Panc1 (cell line): Measurements from ENCODE around the gene OTOG. TPM values are rescaled to one million over a fixed set of nuclear protein-coding genes. Genes with fewer than 3 reads are reported as not detected.

ENCODE experiments used
- ATAC-seq: fragments of 200-7000 bp; cut with Tn5 transposase; 2 replicates; pipeline ENCODE4 v1.9.1; 2020; ENCODE audit warnings: mild to moderate bottlenecking, moderate library complexity
- BruUV-seq: library from RNA; stranded (reverse); fragments of 400-500 nt; replicated peaks from 2 replicates; lab custom pipeline; 2021; lab: Mats Ljungman, UMichigan
- CTCF ChIA-PET: fragments of 300-600 bp; sonication (Branson Sonifier 250); formaldehyde crosslinking; loops from one replicate; lab custom pipeline; 2022; ENCODE audit warnings: antibody characterized with exemption; lab: Charles Lee
- POLR2A ChIA-PET: fragments of 300-600 bp; sonication (Branson Sonifier 250); formaldehyde crosslinking; loops from one replicate; lab custom pipeline; 2022; ENCODE audit warnings: antibody characterized with exemption; lab: Charles Lee
- DNase-seq: peaks from one replicate; pipeline ENCODE4 v3.0.0-alpha.2; 2010; ENCODE audit warnings: low read depth, low spot score
- H3K27ac ChIP-seq: 2 replicates; pipeline ENCODE4 v1.5.1; 2011; ENCODE audit warnings: mild to moderate bottlenecking, low read length, inconsistent platforms
- H3K27me3 ChIP-seq: fragments of 200-500 bp; sonication (Bioruptor generic); 2 replicates; pipeline ENCODE4 v1.6.0; 2014; ENCODE audit warnings: low read length, inconsistent platforms; ENCODE audit not compliant: control insufficient read depth, insufficient read depth
- H3K36me3 ChIP-seq: fragments of 200-500 bp; sonication (Bioruptor generic); 2 replicates; pipeline ENCODE4 v1.5.1; 2014; ENCODE audit warnings: inconsistent platforms, mild to moderate bottlenecking, low read length, moderate library complexity; ENCODE audit not compliant: control insufficient read depth, insufficient read depth
- H3K4me1 ChIP-seq: 2 replicates; pipeline ENCODE4 v1.5.1; 2011; ENCODE audit warnings: inconsistent platforms, mild to moderate bottlenecking, low read length, moderate library complexity; ENCODE audit not compliant: control insufficient read depth, insufficient read depth
- H3K4me3 ChIP-seq, 2 experiments: 2 replicates each; pipeline ENCODE4 v1.5.1; 2011 to 2012; ENCODE audit warnings: low read depth in 2 of 2, low read length in 2 of 2, mild to moderate bottlenecking in 2 of 2, inconsistent platforms in 1 of 2, moderate library complexity in 1 of 2
- H3K9me3 ChIP-seq: fragments of 200-500 bp; sonication (Bioruptor generic); 2 replicates; pipeline ENCODE4 v1.5.1; 2014; ENCODE audit warnings: low read depth, mild to moderate bottlenecking, inconsistent platforms, low read length, moderate library complexity; ENCODE audit not compliant: control insufficient read depth, insufficient read depth
- CTCF ChIP-seq: fragments of 450-650 bp; IDR thresholded peaks from 2 replicates; pipeline ENCODE4 v1.5.1; 2017; ENCODE audit warnings: mild to moderate bottlenecking
- POLR2AphosphoS5 ChIP-seq: IDR thresholded peaks from 2 replicates; pipeline ENCODE4 v1.6.1; 2012; ENCODE audit warnings: mild to moderate bottlenecking, low read depth, low read length, moderate library complexity
- SIN3A ChIP-seq: IDR thresholded peaks from 2 replicates; pipeline ENCODE4 v1.6.1; 2012; ENCODE audit warnings: low read depth, mild to moderate bottlenecking, low read length, moderate library complexity, borderline replicate concordance; ENCODE audit not compliant: insufficient read depth
- TCF7L2 ChIP-seq: IDR thresholded peaks from 2 replicates; pipeline ENCODE4 v1.6.1; 2011; ENCODE audit warnings: mild to moderate bottlenecking, low read depth, low read length, inconsistent platforms
- in situ Hi-C: cut with HindIII; loops from 2 replicates; pipeline ENCODE4 v1.10.0; 2016; ENCODE audit warnings: low sequenced_read_pairs, low pct_unique_long_range_greater_than_20kb
- intact Hi-C: fragments of 100-400 bp; cut with micrococcal nuclease; formaldehyde crosslinking; loops from one replicate; pipeline ENCODE4 v1.10.0; 2022; ENCODE audit not compliant: unreplicated experiment
- total RNA-seq: library from RNA; stranded (reverse); gene quantifications from one replicate; pipeline ENCODE4 v1.2.1, GENCODE V29; 2021; ENCODE audit not compliant: unreplicated experiment
- TF ChIP-seq, protein P1 (sequence below), 2 experiments: IDR thresholded peaks; 2 replicates each; pipeline ENCODE4 v1.6.1; 2011 to 2012; ENCODE audit warnings: low read depth in 2 of 2, control low read depth in 1 of 2, low read length in 1 of 2, mild to moderate bottlenecking in 1 of 2, moderate library complexity in 1 of 2; ENCODE audit not compliant: insufficient read depth in 1 of 2

Gene OTOG
- total RNA-seq, 1 experiment from 2014 or later = not detected

DNA sequence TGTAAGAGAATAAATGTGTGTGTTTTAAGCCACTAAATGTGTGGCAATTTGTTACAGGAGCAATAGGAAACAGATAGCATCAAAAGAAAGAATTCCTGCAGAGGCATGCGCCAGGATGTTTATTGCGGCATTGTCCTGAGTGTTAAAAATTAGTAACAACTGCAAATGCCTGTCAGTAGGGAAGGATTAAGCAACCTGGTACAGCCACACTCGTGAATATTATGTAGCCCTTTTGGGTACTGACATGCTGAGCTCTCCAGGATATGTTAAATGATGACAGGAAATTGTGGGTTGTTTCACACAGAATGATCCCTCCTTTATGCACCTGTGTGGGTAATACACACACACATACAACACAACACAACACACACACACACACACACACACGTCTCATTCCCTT is 102.6 kb downstream of the OTOG start:
- DNase-seq = no peak
- Histone ChIP-seq H3K9me3 (no peaks in the 10 kb centered on the region), H3K36me3 (no peaks in the 10 kb centered on the region), H3K27me3 (no peaks in the 10 kb centered on the region), H3K4me3 (no peak overlapping the region), H3K27ac (no peak overlapping the region), H3K4me1 (peaks cover 6% of the 10 kb centered on the region)
- CTCF ChIA-PET = no interaction called here
- in situ Hi-C loops = no loop called here
- intact Hi-C loops = no loop called here
- no TSS peak for BruUV-seq
- TF ChIP-seq, protein P1, sequence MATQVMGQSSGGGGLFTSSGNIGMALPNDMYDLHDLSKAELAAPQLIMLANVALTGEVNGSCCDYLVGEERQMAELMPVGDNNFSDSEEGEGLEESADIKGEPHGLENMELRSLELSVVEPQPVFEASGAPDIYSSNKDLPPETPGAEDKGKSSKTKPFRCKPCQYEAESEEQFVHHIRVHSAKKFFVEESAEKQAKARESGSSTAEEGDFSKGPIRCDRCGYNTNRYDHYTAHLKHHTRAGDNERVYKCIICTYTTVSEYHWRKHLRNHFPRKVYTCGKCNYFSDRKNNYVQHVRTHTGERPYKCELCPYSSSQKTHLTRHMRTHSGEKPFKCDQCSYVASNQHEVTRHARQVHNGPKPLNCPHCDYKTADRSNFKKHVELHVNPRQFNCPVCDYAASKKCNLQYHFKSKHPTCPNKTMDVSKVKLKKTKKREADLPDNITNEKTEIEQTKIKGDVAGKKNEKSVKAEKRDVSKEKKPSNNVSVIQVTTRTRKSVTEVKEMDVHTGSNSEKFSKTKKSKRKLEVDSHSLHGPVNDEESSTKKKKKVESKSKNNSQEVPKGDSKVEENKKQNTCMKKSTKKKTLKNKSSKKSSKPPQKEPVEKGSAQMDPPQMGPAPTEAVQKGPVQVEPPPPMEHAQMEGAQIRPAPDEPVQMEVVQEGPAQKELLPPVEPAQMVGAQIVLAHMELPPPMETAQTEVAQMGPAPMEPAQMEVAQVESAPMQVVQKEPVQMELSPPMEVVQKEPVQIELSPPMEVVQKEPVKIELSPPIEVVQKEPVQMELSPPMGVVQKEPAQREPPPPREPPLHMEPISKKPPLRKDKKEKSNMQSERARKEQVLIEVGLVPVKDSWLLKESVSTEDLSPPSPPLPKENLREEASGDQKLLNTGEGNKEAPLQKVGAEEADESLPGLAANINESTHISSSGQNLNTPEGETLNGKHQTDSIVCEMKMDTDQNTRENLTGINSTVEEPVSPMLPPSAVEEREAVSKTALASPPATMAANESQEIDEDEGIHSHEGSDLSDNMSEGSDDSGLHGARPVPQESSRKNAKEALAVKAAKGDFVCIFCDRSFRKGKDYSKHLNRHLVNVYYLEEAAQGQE (IDR thresholded peaks at IDR 0.05; ENCODE audit: insufficient read depth in 1 of 2, low read depth in 2 of 2, low read length in 1 of 2) = no peak
- no peak for TF ChIP-seq SIN3A
- TF ChIP-seq TCF7L2 = no peak
- TF ChIP-seq POLR2AphosphoS5 = no peak
- TF ChIP-seq CTCF = no peak
- no peak for ATAC-seq
- POLR2A ChIA-PET = no interaction called here

DNA sequence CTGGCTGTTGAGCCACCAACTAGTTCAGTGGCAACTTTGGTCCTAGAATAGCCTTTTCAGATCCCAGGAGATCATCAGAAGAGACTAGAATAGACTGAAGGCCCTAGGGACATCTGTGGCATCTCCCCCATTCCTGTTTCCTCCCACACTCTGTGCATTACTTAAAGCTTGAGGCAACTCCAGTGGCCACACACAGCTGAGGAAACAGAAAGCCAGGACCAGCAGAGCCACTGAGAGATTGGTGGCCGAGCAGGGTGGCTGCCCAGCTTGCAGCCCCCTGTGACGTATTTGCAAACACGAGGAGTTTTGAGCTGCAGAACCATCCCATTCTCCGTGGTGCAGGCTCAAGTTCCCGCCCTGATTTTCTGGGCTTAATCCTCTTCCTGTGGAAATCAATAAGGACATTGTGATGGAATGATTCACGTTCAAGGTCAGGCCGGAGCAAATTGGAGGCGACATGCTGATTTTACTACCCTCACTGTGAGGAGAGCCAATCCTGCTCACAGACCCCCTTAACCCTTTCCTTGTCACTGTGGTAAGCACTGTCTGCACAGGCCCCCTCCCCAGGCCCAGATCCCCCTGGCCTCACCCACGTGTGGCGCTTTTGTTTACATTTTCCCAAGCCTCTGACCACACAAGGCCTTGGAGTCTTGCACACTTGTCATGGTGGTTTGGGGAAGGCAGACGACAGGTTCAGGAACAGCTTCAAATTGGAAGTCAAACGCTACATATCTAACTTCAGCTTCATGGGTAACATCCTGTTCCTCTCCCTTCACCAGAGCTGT is 103.3 kb downstream of the OTOG start:
- intact Hi-C loops (no loop called here), in situ Hi-C loops (no loop called here)
- TF ChIP-seq, protein P1 (IDR thresholded peaks at IDR 0.05; ENCODE audit: insufficient read depth in 1 of 2, low read depth in 2 of 2, low read length in 1 of 2) = no peak
- TF ChIP-seq TCF7L2 (no peak), SIN3A (no peak), CTCF (no peak), POLR2AphosphoS5 (no peak)
- DNase-seq = no peak
- ChIA-PET POLR2A (no interaction called here), CTCF (no interaction called here)
- peak; percentile 56 for ATAC-seq
- Histone ChIP-seq H3K4me1 (peaks cover 6% of the 10 kb centered on the region), H3K27me3 (no peaks in the 10 kb centered on the region), H3K9me3 (peaks cover 4% of the 10 kb centered on the region), H3K27ac (no peak overlapping the region), H3K36me3 (no peaks in the 10 kb centered on the region), H3K4me3 (no peak overlapping the region)
- BruUV-seq = no TSS peak
